Breast epithelium (tissue), 3 donors: Measurements from ENCODE around the gene MICAL3.

Source experiments
- POLR2A ChIP-seq: fragments of 450-650 bp; IDR thresholded peaks from one replicate; pipeline ENCODE4 v1.6.1; 2016; ENCODE audit warnings: antibody characterized with exemption, mild to moderate bottlenecking, moderate library complexity
- POLR2AphosphoS5 ChIP-seq, 3 donors: sonication (generic); formaldehyde crosslinking; IDR thresholded peaks; one replicate each; pipeline ENCODE4 v1.6.1; 2017; ENCODE audit warnings: antibody characterized with exemption in 3 of 3
- TF ChIP-seq, protein P1 (sequence below), 3 donors: fragments of 450-650 bp; IDR thresholded peaks; one replicate each; pipeline ENCODE4 v1.5.1; 2016 to 2017; ENCODE audit warnings: antibody characterized with exemption in 3 of 3, mild to moderate bottlenecking in 3 of 3, moderate library complexity in 3 of 3

DNA sequence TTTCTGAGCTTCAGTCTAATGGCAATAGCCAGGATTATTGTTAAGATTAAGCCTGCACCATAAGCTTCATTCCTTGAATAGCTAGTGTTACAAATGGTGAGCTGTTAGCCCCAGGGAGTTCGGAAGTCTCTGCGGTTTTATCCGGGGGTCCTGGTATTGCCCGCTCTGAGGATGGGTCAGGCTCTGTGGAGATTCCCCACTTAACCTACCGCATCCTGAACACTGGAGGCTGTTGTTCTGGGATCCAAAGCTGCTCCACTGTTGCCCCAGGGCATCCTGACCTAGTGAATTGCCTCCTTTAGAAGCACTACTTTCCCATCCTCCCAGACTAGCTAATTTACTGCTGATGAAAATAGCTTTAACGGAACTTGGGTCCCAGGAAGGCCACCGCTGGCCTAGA lies 38.9 kb upstream of the MICAL3 start:
- TF ChIP-seq, protein P1, sequence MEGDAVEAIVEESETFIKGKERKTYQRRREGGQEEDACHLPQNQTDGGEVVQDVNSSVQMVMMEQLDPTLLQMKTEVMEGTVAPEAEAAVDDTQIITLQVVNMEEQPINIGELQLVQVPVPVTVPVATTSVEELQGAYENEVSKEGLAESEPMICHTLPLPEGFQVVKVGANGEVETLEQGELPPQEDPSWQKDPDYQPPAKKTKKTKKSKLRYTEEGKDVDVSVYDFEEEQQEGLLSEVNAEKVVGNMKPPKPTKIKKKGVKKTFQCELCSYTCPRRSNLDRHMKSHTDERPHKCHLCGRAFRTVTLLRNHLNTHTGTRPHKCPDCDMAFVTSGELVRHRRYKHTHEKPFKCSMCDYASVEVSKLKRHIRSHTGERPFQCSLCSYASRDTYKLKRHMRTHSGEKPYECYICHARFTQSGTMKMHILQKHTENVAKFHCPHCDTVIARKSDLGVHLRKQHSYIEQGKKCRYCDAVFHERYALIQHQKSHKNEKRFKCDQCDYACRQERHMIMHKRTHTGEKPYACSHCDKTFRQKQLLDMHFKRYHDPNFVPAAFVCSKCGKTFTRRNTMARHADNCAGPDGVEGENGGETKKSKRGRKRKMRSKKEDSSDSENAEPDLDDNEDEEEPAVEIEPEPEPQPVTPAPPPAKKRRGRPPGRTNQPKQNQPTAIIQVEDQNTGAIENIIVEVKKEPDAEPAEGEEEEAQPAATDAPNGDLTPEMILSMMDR (IDR thresholded peaks at IDR 0.05), result no peak
- no peak for TF ChIP-seq POLR2A
- no peak for TF ChIP-seq POLR2AphosphoS5 (IDR thresholded peaks at IDR 0.05)
